Neural cell (in vitro differentiated cells): Measurements from ENCODE around the gene MTARC1. TPM values are rescaled to one million over a fixed set of nuclear protein-coding genes. Genes with fewer than 3 reads are reported as not detected.

Experiments used
- H2AFZ ChIP-seq: fragments of 200-600, 300-800 bp; sonication (generic), shearing (Covaris generic); 2 replicates; pipeline ENCODE4 v1.6.0; 2014; ENCODE audit warnings: low read depth, mild to moderate bottlenecking, antibody characterized with exemption, low read length, moderate library complexity
- H3F3A ChIP-seq: fragments of 200-600 bp; shearing (Covaris generic); 2 replicates; pipeline ENCODE4 v1.6.1; 2016; ENCODE audit warnings: mild to moderate bottlenecking, moderate library complexity, mixed read lengths, antibody characterized with exemption, low read length; ENCODE audit not compliant: insufficient read depth, poor library complexity, severe bottlenecking
- H3K27ac ChIP-seq: fragments of 200-600, 300-800 bp; sonication (generic), shearing (Covaris generic); 2 replicates; pipeline ENCODE4 v1.5.1; 2014; ENCODE audit warnings: mild to moderate bottlenecking, low read length, moderate library complexity
- H3K27me3 ChIP-seq: fragments of 300-800, 200-600 bp; sonication (generic), shearing (Covaris generic); 2 replicates; pipeline ENCODE4 v1.6.0; 2014; ENCODE audit warnings: mild to moderate bottlenecking, low read depth, low read length, moderate library complexity; ENCODE audit not compliant: insufficient read depth
- H3K36me3 ChIP-seq: fragments of 300-800, 200-600 bp; sonication (generic), shearing (Covaris generic); 2 replicates; pipeline ENCODE4 v1.5.1; 2014; ENCODE audit warnings: mild to moderate bottlenecking, antibody characterized with exemption, low read length, moderate library complexity; ENCODE audit not compliant: insufficient read depth
- H3K4me2 ChIP-seq: fragments of 300-800, 200-600 bp; sonication (generic), shearing (Covaris generic); 2 replicates; pipeline ENCODE4 v1.6.0; 2014; ENCODE audit warnings: mild to moderate bottlenecking, low read length
- H3K4me3 ChIP-seq: fragments of 300-800, 200-600 bp; sonication (generic), shearing (Covaris generic); 2 replicates; pipeline ENCODE4 v1.5.1; 2014; ENCODE audit warnings: mild to moderate bottlenecking, low read length, moderate library complexity
- H3K79me2 ChIP-seq: fragments of 200-600 bp; shearing (Covaris generic); replicated peaks from 2 replicates; pipeline ENCODE4 v1.6.0; 2014; ENCODE audit warnings: mild to moderate bottlenecking, low read length, moderate library complexity; ENCODE audit not compliant: insufficient read depth
- H3K9ac ChIP-seq: fragments of 300-800, 200-600 bp; sonication (generic), shearing (Covaris generic); 2 replicates; pipeline ENCODE4 v1.6.1; 2016; ENCODE audit warnings: mild to moderate bottlenecking, low read length, mixed read lengths
- H3K9me2 ChIP-seq: fragments of 200-600 bp; shearing (Covaris generic); 2 replicates; pipeline ENCODE4 v1.6.1; 2016; ENCODE audit warnings: mild to moderate bottlenecking, low read length, mixed read lengths; ENCODE audit not compliant: insufficient read depth
- H3K9me3 ChIP-seq: fragments of 200-600, 300-800 bp; sonication (generic), shearing (Covaris generic); 2 replicates; pipeline ENCODE4 v1.6.1; 2016; ENCODE audit warnings: mild to moderate bottlenecking, mixed run types, low read length, moderate library complexity, mixed read lengths
- H4K20me1 ChIP-seq: fragments of 200-600 bp; shearing (Covaris generic); 2 replicates; pipeline ENCODE4 v1.6.1; 2016; ENCODE audit warnings: mild to moderate bottlenecking, mixed run types; ENCODE audit not compliant: insufficient read depth
- EP300 ChIP-seq: fragments of 450-650 bp; conservative IDR thresholded peaks from 2 replicates; pipeline ENCODE4 v1.6.1; 2014; ENCODE audit warnings: antibody characterized with exemption, mild to moderate bottlenecking, moderate library complexity; ENCODE audit not compliant: poor library complexity, severe bottlenecking
- EZH2 ChIP-seq: fragments of 200-600, 300-800 bp; shearing (Covaris generic), sonication (generic); IDR thresholded peaks from 2 replicates; pipeline ENCODE4 v1.6.1; 2014; ENCODE audit warnings: antibody characterized with exemption, low read length, borderline replicate concordance, mild to moderate bottlenecking; ENCODE audit not compliant: insufficient read depth, poor library complexity, severe bottlenecking
- MXI1 ChIP-seq: fragments of 450-650 bp; conservative IDR thresholded peaks from 2 replicates; pipeline ENCODE4 v1.6.1; 2014; ENCODE audit warnings: antibody characterized with exemption, mild to moderate bottlenecking; ENCODE audit not compliant: poor library complexity, severe bottlenecking
- POLR2AphosphoS5 ChIP-seq: IDR thresholded peaks from 2 replicates; pipeline ENCODE4 v1.6.1; 2012
- RAD21 ChIP-seq: fragments of 450-650 bp; conservative IDR thresholded peaks from 2 replicates; pipeline ENCODE4 v1.6.1; 2014; ENCODE audit warnings: antibody characterized with exemption, mild to moderate bottlenecking, moderate library complexity
- REST ChIP-seq: IDR thresholded peaks from 2 replicates; pipeline ENCODE4 v1.6.1; 2012; ENCODE audit warnings: borderline replicate concordance
- SMC3 ChIP-seq: fragments of 450-650 bp; conservative IDR thresholded peaks from 2 replicates; pipeline ENCODE4 v1.6.1; 2014; ENCODE audit warnings: antibody characterized with exemption, mild to moderate bottlenecking, moderate library complexity; ENCODE audit not compliant: poor library complexity
- TAF1 ChIP-seq: IDR thresholded peaks from 2 replicates; pipeline ENCODE4 v1.6.1; 2012; ENCODE audit warnings: low read depth
- polyA plus RNA-seq: library from polyadenylated mRNA; depleted of rRNA; stranded (reverse); fragments of >200 nt; gene quantifications from 2 replicates; pipeline ENCODE4 v1.2.3, GENCODE V29; 2014
- TF ChIP-seq, protein P1 (sequence below): fragments of 450-650 bp; IDR thresholded peaks from 2 replicates; pipeline ENCODE4 v1.5.1; 2014; ENCODE audit warnings: antibody characterized with exemption, mild to moderate bottlenecking, moderate library complexity; ENCODE audit not compliant: poor library complexity, severe bottlenecking

The MTARC1 gene
- polyA plus RNA-seq, 1 donor from 2014 or later = 4.2 TPM

GRCh38 chr1:220806408-220806807, 19.7 kb downstream of the MTARC1 start:
- Histone ChIP-seq H3K27me3 (no peaks in the 10 kb centered on the region), H3K4me3 (no peak overlapping the region), H2AFZ (no peak overlapping the region), H3K9me3 (no peaks in the 10 kb centered on the region), H3K79me2 (no peaks in the 10 kb centered on the region), H3K9ac (no peak overlapping the region), H4K20me1 (no peaks in the 10 kb centered on the region), H3F3A (no peaks in the 10 kb centered on the region), H3K27ac (no peak overlapping the region), H3K36me3 (no peaks in the 10 kb centered on the region), H3K9me2 (no peaks in the 10 kb centered on the region), H3K4me2 (no peak overlapping the region)
- TF ChIP-seq TAF1 (no peak), SMC3 (no peak), POLR2AphosphoS5 (no peak)

DNA sequence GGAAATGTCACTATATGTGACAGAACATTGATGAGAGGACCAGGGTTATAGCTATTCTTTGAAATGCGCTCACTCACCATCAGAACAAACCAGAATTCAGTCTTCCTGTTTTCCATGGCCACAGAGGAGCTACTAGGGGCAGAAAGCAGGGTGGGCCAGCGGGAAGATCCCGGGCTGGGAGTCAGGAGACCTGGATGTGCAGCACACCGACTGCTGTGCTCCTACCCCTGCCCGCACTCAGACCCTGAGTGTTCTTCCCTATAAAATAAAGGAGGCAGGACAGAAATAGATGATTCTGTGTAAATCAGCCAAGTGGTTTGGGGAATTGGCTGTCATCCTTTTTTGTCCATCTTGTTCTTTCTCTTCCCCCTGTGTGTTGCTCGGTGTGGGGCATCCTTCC, 21.0 kb downstream of the MTARC1 start:
- no peaks in the 10 kb centered on the region for H3K9me3 ChIP-seq
- no peaks in the 10 kb centered on the region for H3K27me3 ChIP-seq
- no peak overlapping the region for H3K4me2 ChIP-seq
- H2AFZ ChIP-seq = no peak overlapping the region
- TF ChIP-seq REST (no peak), TAF1 (no peak), MXI1 (no peak), EP300 (no peak), POLR2AphosphoS5 (no peak), EZH2 (no peak), RAD21 (no peak)
- TF ChIP-seq, protein P1, sequence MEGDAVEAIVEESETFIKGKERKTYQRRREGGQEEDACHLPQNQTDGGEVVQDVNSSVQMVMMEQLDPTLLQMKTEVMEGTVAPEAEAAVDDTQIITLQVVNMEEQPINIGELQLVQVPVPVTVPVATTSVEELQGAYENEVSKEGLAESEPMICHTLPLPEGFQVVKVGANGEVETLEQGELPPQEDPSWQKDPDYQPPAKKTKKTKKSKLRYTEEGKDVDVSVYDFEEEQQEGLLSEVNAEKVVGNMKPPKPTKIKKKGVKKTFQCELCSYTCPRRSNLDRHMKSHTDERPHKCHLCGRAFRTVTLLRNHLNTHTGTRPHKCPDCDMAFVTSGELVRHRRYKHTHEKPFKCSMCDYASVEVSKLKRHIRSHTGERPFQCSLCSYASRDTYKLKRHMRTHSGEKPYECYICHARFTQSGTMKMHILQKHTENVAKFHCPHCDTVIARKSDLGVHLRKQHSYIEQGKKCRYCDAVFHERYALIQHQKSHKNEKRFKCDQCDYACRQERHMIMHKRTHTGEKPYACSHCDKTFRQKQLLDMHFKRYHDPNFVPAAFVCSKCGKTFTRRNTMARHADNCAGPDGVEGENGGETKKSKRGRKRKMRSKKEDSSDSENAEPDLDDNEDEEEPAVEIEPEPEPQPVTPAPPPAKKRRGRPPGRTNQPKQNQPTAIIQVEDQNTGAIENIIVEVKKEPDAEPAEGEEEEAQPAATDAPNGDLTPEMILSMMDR = no peak
- H3K36me3 ChIP-seq = no peaks in the 10 kb centered on the region
- H3K9ac ChIP-seq = no peak overlapping the region
- no peaks in the 10 kb centered on the region for H4K20me1 ChIP-seq
- no peaks in the 10 kb centered on the region for H3K79me2 ChIP-seq
- no peaks in the 10 kb centered on the region for H3F3A ChIP-seq
- no peak overlapping the region for H3K27ac ChIP-seq
- no peak overlapping the region for H3K4me3 ChIP-seq
- no peaks in the 10 kb centered on the region for H3K9me2 ChIP-seq
